ENCODE measurements around the gene NTMT2. TPM values are rescaled to one million over a fixed set of nuclear protein-coding genes. Genes with fewer than 3 reads are reported as not detected.

Gene NTMT2
- total and polyA plus RNA-seq, 2 of the 8 experiments (the other 6 are each of a cell fraction or from before 2014, with no cell fraction given) = 0.38 TPM; not detected in 1

DNA sequence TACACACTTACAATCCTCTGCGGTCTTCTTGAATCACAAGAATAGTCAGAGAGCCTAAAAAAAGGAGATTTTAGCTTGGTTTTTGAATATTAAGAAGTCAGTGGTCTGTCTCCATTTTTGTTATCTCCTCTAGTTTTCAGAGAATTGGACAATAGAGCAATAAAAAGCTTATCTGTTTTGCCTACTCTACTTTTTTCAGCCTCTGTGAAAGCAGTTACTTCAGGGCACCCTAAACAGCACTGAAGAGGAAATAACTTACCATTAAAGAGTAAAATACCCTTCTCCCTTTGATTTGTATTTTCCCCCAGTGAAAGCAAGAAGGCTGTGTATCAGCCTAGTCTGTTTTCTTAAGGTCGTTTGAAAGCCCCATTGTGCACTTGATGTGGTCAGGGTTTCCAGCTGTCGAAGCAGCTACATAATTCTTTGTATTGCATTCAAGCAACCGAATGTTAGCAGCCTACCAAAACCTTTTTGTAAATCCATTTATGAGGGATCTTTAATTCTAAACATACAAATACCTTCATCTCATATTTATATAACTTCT, 1.0 kb downstream of the NTMT2 start:
- H4K5ac ChIP-seq (ENCODE audit: insufficient read length, low read depth, low read length) = no peak overlapping the region
- no peak overlapping the region for H3K56ac ChIP-seq (replicated peaks; ENCODE audit: insufficient read length, low read depth, low read length)
- FAIRE-seq (no peak), DNase-seq (ENCODE audit: low read depth in 1 of 2, low spot score in 2 of 2) (no peak)
- CTCF ChIA-PET (ENCODE audit: partially characterized antibody) = interaction anchor here (0.7 kb wide), 1 partner anchor 137 kb away, joined by 3 read pairs; no protein-coding TSS in a partner anchor
- H4K8ac ChIP-seq (ENCODE audit: extremely low read depth, insufficient read depth, low read length) = no peak overlapping the region
- POLR2A ChIA-PET (ENCODE audit: partially characterized antibody) = no interaction called here
- H2AFZ ChIP-seq (ENCODE audit: low read length) = no peak overlapping the region
- H3K18ac ChIP-seq (ENCODE audit: extremely low read depth, low read length) = no peak overlapping the region
- H3K23ac ChIP-seq (ENCODE audit: insufficient read length) = no peak overlapping the region
- H3K36me3 ChIP-seq (ENCODE audit: control insufficient read depth in 2 of 4, insufficient read depth in 4 of 4, low read length in 3 of 4) = no peaks in the 10 kb centered on the region
- no peak for TF ChIP-seq TAF1 (IDR thresholded peaks at IDR 0.05; ENCODE audit: low read depth, low read length)
- TF ChIP-seq, protein P1, sequence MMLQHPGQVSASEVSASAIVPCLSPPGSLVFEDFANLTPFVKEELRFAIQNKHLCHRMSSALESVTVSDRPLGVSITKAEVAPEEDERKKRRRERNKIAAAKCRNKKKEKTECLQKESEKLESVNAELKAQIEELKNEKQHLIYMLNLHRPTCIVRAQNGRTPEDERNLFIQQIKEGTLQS (IDR thresholded peaks at IDR 0.05; ENCODE audit: insufficient read depth, low read depth, low read length) = no peak
- no peak for TF ChIP-seq NANOG (IDR thresholded peaks at IDR 0.05; ENCODE audit: insufficient read depth, low read depth, low read length, poor library complexity, severe bottlenecking)
- no peak for TF ChIP-seq HDAC2 (IDR thresholded peaks at IDR 0.05; ENCODE audit: borderline replicate concordance in 1 of 2, low read depth in 2 of 2, low read length in 2 of 2)
- TF ChIP-seq RXRA (IDR thresholded peaks at IDR 0.05; ENCODE audit: insufficient read depth, low read depth, low read length) = no peak
- TF ChIP-seq KDM4A (IDR thresholded peaks at IDR 0.05; ENCODE audit: low read depth, low read length, severe bottlenecking) = no peak
- no peak for TF ChIP-seq TBP (IDR thresholded peaks at IDR 0.05; ENCODE audit: low read depth, low read length)
- no peak for TF ChIP-seq RFX5 (IDR thresholded peaks at IDR 0.05; ENCODE audit: borderline replicate concordance, low read depth, low read length)
- TF ChIP-seq RBBP5 (IDR thresholded peaks at IDR 0.05; ENCODE audit: borderline replicate concordance, low read depth, low read length) = no peak
- TF ChIP-seq SIX5 (IDR thresholded peaks at IDR 0.05; ENCODE audit: low read depth, low read length) = no peak
- TF ChIP-seq BACH1 (IDR thresholded peaks at IDR 0.05; ENCODE audit: low read length) = no peak
- TF ChIP-seq CTBP2 (IDR thresholded peaks at IDR 0.05; ENCODE audit: borderline replicate concordance, insufficient read depth, insufficient read length, low read length) = no peak
- H3K79me2 ChIP-seq (ENCODE audit: control insufficient read depth in 1 of 2, insufficient read depth in 2 of 2, low read length in 2 of 2) = no peaks in the 10 kb centered on the region
- H3K14ac ChIP-seq (ENCODE audit: insufficient read length) = no peak overlapping the region
- no peak overlapping the region for H2BK12ac ChIP-seq (ENCODE audit: low read depth, low read length)
- H2AK5ac ChIP-seq (ENCODE audit: low read depth, low read length) = no peak overlapping the region
- no peak overlapping the region for H2BK20ac ChIP-seq (ENCODE audit: low read length)
- no peak overlapping the region for H2BK15ac ChIP-seq (ENCODE audit: low read length)
- no peak overlapping the region for H2BK5ac ChIP-seq (ENCODE audit: low read depth, low read length)
- no peak overlapping the region for H3K9ac ChIP-seq (replicated peaks in 1 of 4; ENCODE audit: extremely low read depth in 1 of 4, low read depth in 3 of 4, low read length in 3 of 4)
- no peak overlapping the region; a peak in 1 of 4 replicates for H3K4me2 ChIP-seq (ENCODE audit: insufficient read depth in 1 of 2, low read depth in 2 of 2, low read length in 2 of 2)
- H3K27me3 ChIP-seq (replicated peaks in 1 of 4; ENCODE audit: control insufficient read depth in 3 of 4, extremely low read depth in 1 of 4, insufficient read depth in 3 of 4, low read length in 3 of 4) = peaks cover 1 to 23% (median 13%) of the 10 kb centered on the region in 4 experiments
- H4K20me1 ChIP-seq (replicated peaks in 1 of 2; ENCODE audit: control insufficient read depth in 1 of 2, insufficient read depth in 2 of 2, low read length in 2 of 2) = peaks cover 0 to 4% of the 10 kb centered on the region in 2 experiments
- peaks cover 2 to 7% (median 4%) of the 10 kb centered on the region in 4 experiments for H3K4me1 ChIP-seq (replicated peaks in 1 of 4; ENCODE audit: control insufficient read depth in 3 of 4, insufficient read depth in 4 of 4, low read length in 3 of 4)
- H3K4me3 ChIP-seq (ENCODE audit: extremely low read depth in 1 of 4, insufficient read depth in 2 of 4, low read depth in 3 of 4, low read length in 4 of 4) = no peak overlapping the region
- no peak overlapping the region for H3K27ac ChIP-seq (ENCODE audit: low read depth, low read length)
- H3K4ac ChIP-seq (replicated peaks; ENCODE audit: insufficient read length, low read depth, low read length) = no peak overlapping the region
- no peak overlapping the region for H2BK120ac ChIP-seq (replicated peaks; ENCODE audit: low read depth, low read length)
- H3K23me2 ChIP-seq (ENCODE audit: low read depth, low read length) = no peaks in the 10 kb centered on the region
- 71% methylated on average over 4 of the region's 4 CpGs; no CpG with 5 or more reads in 1 of the 2 experiments for WGBS, 2 experiments (ENCODE audit: extremely low coverage in 1 of 2, insufficient coverage in 1 of 2, insufficient read length in 1 of 2, insufficient replicate concordance in 2 of 2, low coverage in 1 of 2, low lambda C conversion rate in 2 of 2, missing lambda C conversion rate in 1 of 2)
- H4K91ac ChIP-seq (replicated peaks; ENCODE audit: insufficient read length, low read length) = no peak overlapping the region
- H3K79me1 ChIP-seq (ENCODE audit: low read depth, low read length) = no peaks in the 10 kb centered on the region
- no peaks in the 10 kb centered on the region for H3K9me3 ChIP-seq (ENCODE audit: insufficient read depth in 2 of 2, low read depth in 1 of 2, low read length in 1 of 2)
